HG03066 (cell line): Measurements from ENCODE around the gene MAMDC2.

ENCODE experiments used
- ATAC-seq: cut with Tn5 transposase; IDR thresholded peaks from one replicate; pipeline ENCODE4 v1.9.1; 2021; ENCODE audit warnings: low read depth; ENCODE audit not compliant: unreplicated experiment

MAMDC2 gene

DNA sequence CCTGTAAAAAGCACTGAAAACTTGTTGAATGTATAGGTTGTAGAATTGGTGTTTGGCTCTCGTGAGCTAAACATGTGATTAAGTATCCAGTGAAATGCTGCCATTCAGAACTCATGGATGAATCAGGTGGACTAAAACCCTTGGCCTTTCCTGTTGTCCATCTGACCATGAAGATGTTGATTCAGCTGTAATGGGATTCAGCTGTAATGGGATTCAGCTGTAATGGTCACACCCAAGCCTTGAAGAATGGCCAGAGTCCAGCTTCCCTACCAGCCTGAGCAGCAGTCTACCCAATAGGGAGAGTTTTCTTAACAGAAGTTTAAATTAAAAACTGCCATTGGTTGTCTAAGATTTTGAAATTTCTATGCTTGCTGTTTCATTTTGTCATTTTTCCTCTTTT lies 18.1 kb downstream of the MAMDC2 start:
- no peak for ATAC-seq

DNA sequence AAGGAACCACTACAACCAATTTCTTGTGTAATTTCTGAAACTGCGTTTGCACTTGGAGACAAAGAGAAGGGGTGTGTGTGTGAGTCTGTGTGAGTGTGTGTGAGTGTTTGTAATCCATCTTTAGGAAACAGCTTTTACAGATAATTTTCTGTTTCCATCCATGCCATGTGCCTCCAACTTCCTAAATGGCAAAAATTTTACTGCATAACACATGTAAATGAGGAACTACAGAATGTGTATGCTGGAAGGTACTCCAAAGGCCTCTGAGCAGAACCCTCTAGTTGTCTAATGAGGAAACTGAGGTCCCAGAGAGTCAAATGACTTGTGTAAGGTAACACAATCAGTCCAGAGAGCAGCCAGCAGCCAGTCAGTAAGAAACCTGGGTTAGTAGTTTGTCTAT lies 20.8 kb downstream of the MAMDC2 start:
- no peak for ATAC-seq

DNA sequence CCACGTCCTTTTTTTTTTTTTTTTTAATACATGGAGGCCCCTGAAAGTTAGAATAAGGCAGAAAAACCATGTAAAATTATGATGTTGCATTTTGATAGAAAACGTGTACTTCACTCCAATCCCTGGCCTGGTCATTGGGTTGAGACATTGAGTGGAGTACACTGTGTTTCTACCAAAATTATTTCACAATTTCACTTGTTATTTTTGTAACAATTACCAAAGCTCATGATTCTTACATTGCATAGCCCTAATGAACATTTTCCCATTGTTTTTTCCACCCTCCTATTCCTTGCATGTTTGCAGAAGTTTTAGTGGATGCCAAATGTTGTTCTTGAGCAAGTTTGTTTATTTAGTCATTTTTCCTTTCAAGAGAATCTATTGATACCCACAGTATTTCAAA lies 21.9 kb downstream of the MAMDC2 start:
- no peak for ATAC-seq

DNA sequence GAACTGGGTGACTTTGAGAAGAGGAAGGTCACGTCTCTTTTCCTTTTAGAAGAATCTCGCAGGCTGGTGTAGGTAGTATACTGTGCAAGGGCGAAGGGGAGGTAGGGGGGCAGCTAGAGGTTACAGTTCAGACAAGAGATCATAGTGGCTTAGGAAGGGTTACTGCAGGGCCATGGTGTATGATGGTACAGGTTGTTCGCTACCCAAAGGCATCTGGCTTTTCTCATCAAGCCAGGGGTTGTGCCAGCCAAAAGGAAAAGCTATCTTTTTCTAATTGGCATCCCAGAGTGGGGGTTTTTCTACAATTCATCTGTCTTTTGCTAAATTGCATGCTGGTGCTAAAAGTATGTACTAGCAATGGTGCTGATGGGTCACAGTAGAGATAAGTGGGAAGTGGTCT lies 22.8 kb downstream of the MAMDC2 start:
- no peak for ATAC-seq

DNA sequence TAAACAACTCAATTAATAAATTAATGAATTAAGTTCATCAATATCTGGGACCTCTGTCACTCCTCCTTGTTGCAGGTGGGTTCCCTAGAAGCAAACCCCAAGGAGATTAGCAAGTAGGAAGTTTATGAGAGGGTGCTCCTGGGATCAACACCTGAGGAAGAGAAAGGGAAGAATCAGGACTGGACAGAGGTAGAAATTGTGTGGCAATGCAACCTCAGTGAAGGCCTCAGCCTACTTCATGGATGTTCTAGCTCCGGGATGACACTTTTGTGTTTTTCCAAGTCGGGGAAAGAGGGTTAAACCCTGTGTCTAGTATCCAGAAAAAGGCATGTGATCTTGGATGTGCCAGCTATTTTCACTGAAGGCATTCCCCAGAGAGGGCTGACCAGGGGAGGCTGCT lies 23.2 kb downstream of the MAMDC2 start:
- no peak for ATAC-seq

DNA sequence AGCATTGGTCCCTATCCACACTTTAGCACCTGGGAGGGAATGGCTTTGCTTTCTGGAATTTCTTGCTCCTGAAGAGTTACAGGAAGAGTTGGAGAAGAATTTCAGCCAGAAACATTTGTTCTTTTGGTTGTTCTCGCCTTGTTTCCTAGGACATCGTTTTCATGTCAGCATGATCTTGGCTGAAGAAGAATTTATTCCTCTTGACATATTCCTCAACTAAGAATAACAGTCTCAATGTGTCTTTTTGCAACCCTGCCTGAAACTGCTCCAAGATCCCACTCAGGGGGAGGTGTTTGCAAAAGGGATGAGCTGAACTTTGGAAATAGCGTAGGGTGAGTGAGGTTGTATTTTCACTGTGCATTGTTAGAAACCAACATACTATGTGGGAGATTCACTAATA lies 26.1 kb downstream of the MAMDC2 start:
- ATAC-seq = no peak

DNA sequence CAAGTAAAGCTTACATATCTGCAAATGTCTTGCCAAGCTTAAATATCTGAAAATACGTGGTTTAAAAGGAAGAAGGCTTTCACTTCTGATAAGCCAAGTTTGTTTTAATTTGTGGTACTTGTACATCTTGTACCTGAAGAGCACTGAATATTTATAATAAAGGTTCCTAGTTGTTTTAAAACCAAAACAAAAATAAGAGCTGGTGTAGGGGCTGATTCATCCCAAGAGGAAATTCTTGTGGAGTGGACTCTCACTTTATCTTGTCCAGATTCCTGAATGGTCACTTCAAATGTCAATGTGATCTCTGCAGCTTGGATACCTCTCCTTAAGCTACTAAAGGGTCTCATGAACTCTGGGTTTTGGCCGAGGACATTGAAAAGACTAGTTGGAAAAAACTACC lies 29.5 kb downstream of the MAMDC2 start:
- no peak for ATAC-seq

DNA sequence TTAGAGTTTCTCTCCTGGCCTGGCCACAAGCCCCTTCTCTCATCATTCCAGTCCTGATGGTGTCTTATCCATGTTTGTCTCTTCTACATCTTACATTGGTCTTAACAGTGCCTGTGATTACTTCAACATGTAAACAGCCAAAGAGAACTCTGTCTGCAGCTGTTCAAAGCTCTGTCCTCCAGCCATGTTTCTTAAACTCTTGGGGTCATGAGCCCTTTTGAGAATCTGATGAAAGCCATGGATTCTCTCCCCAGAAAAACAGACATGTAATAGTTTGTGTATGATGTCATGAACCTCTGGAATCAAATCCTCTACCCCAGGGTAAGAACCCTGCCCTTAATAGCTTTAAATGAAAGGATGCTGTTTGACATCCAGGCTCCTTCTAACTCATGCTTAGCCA lies 30.1 kb downstream of the MAMDC2 start:
- ATAC-seq = no peak

DNA sequence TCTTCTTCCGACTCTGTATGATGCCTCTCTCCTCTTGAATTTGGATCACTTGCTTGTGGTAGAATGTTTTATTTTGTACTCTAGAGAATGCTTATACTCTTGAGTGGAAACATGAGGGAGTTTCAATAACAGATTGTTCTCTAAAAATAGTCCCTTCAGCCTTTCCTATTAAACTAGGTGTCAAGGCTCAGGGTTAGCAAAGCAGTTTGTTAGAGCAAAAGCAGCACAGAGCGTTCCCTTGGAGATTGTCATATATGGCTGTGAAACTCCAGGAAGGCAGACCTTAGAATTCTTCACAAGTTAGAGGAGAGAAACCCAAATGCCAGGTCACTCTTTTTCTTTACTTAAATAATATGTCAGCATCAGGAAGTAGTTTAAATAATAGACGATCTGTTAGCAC lies 33.0 kb downstream of the MAMDC2 start:
- no peak for ATAC-seq

DNA sequence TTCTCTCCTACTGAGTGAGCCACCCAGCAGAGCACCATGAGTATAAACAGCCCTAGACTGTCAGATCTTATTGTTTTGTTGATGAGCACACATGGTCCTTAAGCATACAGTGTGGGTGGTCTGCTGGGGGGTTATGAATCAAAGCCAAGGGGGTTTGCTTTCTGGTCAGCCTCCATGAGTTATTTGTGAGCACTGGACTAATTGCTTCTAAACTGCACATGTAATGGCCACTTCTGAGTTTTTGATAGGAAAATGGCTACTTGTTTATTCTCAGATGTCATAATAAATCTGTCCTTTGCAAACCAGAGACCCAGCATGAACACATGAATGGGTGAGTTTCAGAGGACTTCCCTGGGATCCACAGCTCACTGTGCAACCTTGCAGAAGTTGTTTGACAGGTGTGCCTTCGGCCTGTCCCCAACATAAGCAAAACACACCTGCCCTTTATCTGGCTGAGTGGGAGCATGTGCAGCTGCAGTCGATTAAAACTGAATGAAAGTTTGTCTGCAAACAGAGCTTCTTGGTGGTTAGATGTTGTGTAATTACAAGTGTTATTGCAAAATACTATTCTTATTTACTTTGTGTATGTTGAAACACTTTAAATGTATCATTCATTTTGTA lies 35.9 kb downstream of the MAMDC2 start:
- no peak for ATAC-seq

DNA sequence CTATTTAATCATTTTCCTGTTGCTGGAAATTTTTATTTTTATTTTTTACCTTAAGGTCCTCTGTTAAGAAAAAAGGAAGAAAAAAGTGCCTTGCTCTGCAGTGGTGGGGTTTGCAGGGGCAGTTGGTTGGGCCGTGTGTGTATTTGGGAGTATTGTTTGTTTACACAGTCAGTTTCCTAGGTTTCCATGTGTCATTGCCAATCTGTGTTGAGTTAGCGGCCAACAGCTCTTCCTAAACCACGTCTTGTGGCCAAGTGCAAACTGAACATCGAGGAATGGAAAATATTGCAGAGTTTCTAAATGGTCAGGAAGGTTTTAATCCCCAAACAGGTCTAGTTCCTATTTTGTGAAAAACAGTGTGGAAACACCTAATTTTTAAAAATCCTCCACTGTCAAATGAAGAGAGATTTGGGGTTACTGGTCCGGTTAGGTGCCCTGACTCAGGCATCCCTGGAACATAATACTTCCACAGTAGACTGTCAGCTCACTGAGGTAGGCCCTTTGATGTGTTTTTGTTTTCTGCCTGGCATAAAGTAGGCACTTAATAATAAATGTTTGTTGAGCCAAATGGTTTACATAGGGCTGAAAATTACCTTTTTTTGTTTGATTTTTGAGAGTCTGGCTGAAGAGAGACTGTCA lies 37.0 kb downstream of the MAMDC2 start:
- ATAC-seq = no peak

DNA sequence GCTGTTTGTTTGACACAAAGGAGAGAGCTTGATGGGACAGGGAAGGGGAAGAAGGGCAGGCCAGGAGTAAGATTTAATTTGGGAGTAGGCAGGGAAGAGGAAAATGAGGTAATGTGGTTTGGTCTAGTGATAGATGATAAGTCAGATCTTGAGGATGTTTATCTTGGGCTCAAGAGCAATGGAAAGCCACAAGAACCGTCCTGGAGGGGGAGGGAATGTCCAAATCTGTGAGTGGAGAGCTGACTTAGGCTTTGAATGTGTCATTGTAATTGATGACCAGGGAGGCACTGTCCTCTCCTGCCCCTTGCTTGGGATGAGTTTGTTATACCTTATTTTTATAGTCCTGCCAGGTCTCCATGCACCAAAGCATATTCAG lies 37.5 kb downstream of the MAMDC2 start:
- ATAC-seq = no peak

DNA sequence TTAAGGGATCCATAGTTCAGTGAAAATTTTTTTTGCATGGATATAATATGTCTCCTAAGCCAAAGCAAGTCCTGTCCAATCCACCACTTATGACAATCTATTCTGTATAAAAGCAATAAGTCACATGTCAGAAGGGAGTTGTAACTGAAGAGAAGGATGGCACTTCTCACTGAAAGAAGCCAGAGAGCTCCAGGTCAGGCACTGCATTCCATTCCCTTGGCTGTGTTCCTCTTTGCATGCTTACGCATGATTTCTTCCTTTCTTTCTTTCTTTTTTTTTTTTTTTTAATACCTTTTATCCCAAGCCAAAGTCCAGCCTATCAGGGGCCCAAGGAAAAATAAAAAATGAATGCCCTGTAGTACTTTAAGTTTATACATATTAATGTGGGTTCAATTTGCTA lies 39.8 kb downstream of the MAMDC2 start:
- no peak for ATAC-seq

DNA sequence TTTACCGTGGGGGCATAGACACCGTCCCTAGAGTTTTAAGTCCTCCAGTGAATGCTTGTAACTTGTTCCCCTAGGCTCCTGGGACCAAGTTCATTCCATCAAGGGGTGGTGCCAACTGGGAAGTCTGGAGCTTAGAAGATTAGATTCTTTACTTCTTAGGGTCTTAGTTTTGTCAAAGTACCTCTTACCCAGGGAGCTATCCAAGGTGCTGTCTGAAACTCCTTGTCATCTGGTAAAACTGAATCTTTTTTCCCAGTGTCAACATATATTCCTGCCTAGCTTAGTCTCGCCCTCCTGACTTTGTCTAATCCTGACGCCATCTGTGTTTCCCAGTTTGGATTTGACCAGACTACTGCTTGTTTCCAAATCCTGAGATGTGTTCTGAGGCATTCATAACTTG lies 41.6 kb downstream of the MAMDC2 start:
- no peak for ATAC-seq

DNA sequence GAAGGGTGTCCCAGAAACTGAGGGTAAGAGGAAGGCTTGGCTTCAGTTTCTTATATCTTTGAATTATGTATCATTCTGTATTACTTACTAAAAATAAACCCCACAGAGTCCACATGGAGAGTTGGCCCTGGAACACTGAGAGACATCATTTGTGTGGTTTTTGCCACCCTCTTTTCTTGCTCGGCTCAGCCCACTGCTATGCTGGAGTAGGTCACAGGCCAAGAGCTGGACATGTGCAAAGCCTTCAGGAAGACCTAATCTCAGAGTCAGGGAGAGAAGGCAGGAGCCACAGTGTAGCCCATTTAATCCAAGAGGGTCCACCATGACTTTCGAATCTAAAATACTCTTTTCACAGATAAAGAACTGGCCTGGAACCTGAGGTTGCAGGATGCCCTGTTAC lies 47.5 kb downstream of the MAMDC2 start:
- ATAC-seq = no peak

DNA sequence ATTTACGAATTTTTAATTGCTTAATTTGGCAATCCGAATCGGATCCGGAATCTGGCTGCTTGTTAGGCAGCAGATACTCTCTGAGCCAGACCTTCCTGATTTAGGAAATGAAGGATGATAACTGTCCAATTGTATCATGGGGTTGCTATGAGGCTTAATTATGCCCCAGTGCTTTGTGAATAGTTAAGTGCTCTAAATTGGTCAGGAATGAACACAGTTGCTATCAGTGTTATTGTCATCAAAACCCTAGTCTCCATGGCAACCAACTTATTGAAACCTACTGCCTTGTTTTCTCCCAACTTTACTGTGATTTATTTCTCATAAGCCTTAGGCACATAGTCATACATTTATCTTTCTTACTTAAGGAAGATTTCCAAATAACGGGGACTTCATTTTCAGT lies 47.9 kb downstream of the MAMDC2 start:
- no peak for ATAC-seq

DNA sequence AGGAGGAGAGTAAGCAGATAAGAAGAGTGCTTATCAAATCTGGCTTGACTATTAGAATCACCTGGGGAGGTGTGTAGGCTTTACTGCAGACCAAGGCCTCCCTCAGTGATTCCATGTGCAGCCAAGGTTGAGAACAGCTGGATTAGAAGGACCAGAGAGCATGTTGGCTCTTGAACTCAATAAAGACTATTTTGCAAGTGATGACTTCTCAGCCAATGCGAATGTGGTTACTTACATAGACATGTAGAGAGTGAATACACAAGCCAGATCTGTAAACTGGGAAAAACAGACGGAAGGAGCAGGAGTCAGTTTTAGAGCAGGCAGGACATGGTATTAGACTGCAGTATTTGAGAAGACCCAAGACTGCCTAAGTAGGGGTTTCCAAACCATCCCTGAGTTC lies 48.5 kb downstream of the MAMDC2 start:
- no peak for ATAC-seq

DNA sequence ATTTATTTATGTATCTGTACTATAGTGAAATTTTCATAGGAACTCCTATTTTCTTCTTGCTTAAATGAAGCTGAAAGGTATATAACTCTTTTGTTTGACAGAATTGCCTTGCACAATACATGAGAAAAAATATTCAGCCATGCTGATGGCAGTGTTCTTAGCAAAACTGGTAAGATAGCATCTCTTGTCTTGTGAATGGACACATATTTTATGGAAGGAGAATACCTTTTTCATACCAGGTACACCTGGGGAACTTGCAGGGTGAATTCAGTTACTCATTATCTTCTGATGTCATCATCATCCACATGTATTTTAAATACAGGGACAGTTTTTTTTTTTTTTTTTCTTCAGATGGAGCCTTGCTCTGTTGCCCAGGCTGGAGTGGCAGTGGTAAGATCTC lies 49.4 kb downstream of the MAMDC2 start:
- ATAC-seq = no peak

DNA sequence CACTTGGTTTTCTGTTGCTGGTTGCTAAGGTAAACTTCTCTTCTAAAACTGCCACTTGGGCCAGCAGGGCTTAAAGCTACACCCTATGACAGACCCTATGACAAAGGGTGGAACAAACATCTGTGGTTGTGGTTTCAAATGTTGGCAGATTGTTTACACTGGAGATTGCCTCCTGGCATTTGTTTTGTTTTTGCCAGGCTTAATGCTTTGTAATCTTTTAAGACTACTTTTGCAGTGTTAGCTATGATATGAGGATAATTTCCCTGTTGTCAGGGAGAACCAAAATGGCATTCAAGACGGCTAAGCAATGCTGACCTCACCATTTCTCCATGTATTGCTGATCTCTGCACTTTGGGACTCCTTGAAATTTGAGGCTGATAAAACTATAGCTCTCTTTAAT lies 50.3 kb downstream of the MAMDC2 start:
- no peak for ATAC-seq

DNA sequence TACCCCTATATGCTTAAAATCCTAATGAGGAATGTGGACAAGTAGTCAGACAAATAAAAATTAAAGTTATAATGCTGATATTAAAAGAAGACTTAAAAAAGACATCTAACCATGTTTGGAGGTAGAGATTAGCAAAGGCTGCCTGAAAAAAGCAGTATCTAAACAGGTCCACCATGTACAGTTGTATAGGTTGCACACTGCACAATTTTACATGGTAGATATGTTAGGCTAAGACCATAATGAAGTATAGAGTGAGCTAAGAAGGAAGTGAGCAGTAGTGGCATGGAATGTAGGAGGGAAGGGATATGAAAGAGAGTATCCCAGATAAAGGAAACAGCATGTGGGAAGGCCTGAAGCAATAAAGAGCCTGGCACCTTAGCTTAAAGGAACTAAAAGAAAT lies 51.1 kb downstream of the MAMDC2 start:
- ATAC-seq = no peak

DNA sequence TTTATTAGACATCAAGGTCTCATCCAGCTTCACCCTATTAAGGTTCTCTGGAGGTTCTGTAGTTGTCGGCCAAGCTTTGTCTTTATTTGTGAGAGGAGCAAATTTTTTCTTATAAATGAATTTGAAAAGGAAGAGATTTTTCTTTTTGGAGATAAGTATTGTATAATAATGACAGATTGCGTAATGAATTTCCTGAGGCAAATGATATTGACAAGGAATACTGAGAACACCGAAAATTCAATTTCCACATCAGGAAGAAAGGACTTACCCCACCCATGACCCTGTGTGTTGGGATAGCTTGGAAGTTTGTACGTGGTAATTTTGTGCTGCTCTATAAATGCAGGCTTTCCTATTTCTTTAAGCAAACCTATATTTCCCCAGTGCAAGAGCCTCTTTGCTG lies 53.5 kb downstream of the MAMDC2 start:
- ATAC-seq = no peak

DNA sequence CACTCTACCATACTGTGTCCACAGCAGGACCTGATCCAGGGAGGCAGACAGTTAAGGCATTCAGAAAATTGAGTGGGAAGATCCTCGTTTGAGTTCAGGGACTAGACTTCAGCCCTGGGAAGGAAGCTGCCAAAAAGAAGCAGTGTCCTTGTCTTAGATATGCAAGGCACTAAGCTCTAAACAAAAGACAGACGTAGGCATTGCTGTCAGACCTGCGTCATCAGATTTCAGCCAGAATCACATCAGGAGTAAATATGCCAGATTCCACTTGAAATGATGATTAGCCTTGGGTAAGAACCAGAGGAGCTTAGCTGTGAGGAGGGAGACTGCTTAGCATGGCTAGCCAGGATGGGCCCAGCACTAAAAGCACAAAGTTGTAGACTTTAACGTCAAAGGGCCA lies 56.7 kb downstream of the MAMDC2 start:
- ATAC-seq = no peak

DNA sequence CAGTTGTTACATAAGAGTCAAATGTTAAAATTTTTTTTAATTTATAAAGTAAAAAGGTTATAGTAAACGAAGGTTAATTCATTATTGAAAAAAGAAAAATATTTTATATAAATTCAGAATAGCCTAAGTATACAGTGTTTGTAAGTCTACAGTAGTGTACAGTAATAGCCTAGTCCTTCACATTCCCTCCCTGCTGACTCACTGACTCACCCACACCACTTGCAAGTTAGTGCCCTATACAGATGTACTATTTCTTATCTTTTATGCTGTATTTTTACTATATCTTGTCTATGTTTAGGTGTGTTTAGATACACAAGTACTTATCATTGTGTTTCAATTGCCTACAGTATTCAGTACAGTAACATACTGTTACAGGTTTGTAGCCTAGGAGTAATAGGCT lies 57.6 kb downstream of the MAMDC2 start:
- ATAC-seq = no peak
